Endodermal cell (in vitro differentiated cells): ENCODE measurements around the gene THSD7A. TPM values are rescaled to one million over a fixed set of nuclear protein-coding genes. Genes with fewer than 3 reads are reported as not detected.
A peak's percentile ranks its signal among the peaks of the same experiment; 100 is the strongest.

Source experiments
- DNase-seq: peaks from one replicate; pipeline ENCODE4 v3.0.0-alpha.2; 2017
- H3K27ac ChIP-seq: 2 replicates; pipeline ENCODE4 v1.5.1; 2013; ENCODE audit warnings: mild to moderate bottlenecking, low read depth, low read length, moderate library complexity
- H3K27me3 ChIP-seq: 2 replicates; pipeline ENCODE4 v1.6.1; 2013; ENCODE audit warnings: mild to moderate bottlenecking, low read length, moderate library complexity; ENCODE audit not compliant: insufficient read depth, control insufficient read depth, poor library complexity, severe bottlenecking
- H3K36me3 ChIP-seq: 2 replicates; pipeline ENCODE4 v1.7.0; 2013; ENCODE audit warnings: mild to moderate bottlenecking, low read length, moderate library complexity; ENCODE audit not compliant: control insufficient read depth, insufficient read depth
- H3K4me1 ChIP-seq: one replicate; pipeline ENCODE4 v1.7.0; 2013; ENCODE audit warnings: low read length; ENCODE audit not compliant: control insufficient read depth, insufficient read depth
- H3K4me3 ChIP-seq: 2 replicates; pipeline ENCODE4 v1.5.1; 2013; ENCODE audit warnings: mild to moderate bottlenecking, low read length, moderate library complexity
- H3K9ac ChIP-seq: 2 replicates; pipeline ENCODE4 v1.6.1; 2013; ENCODE audit warnings: mild to moderate bottlenecking, low read length, moderate library complexity; ENCODE audit not compliant: poor library complexity, severe bottlenecking; ENCODE audit errors: extremely low read depth
- H3K9me3 ChIP-seq: 2 replicates; pipeline ENCODE4 v1.6.1; 2013; ENCODE audit warnings: mild to moderate bottlenecking, low read length, moderate library complexity; ENCODE audit not compliant: control insufficient read depth
- H3K27ac Mint-ChIP-seq: 2 replicates; pipeline ENCODE4 v1.8.0; 2020; ENCODE audit warnings: mixed read lengths
- H3K27me3 Mint-ChIP-seq: 2 replicates; pipeline ENCODE4 v1.8.0; 2021; ENCODE audit warnings: mild to moderate bottlenecking, mixed read lengths; ENCODE audit not compliant: insufficient read depth
- H3K36me3 Mint-ChIP-seq: 2 replicates; pipeline ENCODE4 v1.8.0; 2020; ENCODE audit warnings: low read depth, mixed read lengths
- H3K4me1 Mint-ChIP-seq: 2 replicates; pipeline ENCODE4 v1.8.0; 2020; ENCODE audit warnings: mixed read lengths
- H3K4me3 Mint-ChIP-seq: 2 replicates; pipeline ENCODE4 v1.8.0; 2020; ENCODE audit warnings: mild to moderate bottlenecking, moderate library complexity, mixed read lengths
- H3K9me3 Mint-ChIP-seq: 2 replicates; pipeline ENCODE4 v1.8.0; 2020; ENCODE audit warnings: mild to moderate bottlenecking, mixed read lengths
- CTCF ChIP-seq: fragments of 200-600 bp; sonication (generic); conservative IDR thresholded peaks from 2 replicates; pipeline ENCODE4 v1.5.0; 2021; ENCODE audit warnings: antibody characterized with exemption, mild to moderate bottlenecking
- WGBS, 2 experiments: methylation state at CpG; one replicate each; pipeline versions ENCODE4 v1.1.5 to v1.1.7; 2013; ENCODE audit warnings: missing lambda C conversion rate in 2 of 2, mixed read lengths in 1 of 2; ENCODE audit not compliant: insufficient coverage in 1 of 2, insufficient read length in 1 of 2; 5-methylcytosine and 5-hydroxymethylcytosine counted together
- total RNA-seq, 2 donors: library from RNA; stranded (reverse); fragmentation: NEBNext Ultra II Directional in 1 of 2; extraction: Animal tissue kit (Norgen Biotek cat#: 25700) in 1 of 2; gene quantifications; 2 replicates in 1 of 2; 3 replicates in 1 of 2; pipeline ENCODE4 v1.2.1, GENCODE V29; 2021

Gene THSD7A
- total RNA-seq, 2 donors from 2014 or later: 0.73 to 1.3 TPM

DNA sequence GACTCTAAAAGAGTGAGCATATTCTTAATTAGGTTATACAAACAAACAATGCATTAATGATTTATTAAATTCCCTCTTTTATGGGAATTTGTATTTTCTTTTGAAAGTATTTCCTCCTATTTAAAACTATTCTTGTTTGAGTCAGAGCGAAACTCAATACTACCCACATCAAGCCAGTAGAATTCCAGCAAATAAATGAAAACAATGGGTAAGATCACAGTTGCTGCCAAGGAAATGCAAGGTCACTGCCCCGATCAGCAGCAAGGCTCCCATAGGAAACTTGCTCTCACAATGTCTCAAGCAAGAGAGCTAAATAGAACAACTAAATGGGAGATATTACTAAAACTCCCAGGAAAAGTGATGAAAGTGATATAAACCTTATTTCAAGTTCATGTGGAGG is 206.3 kb downstream of the THSD7A start:
- no peaks in the 10 kb centered on the region for H3K4me1 ChIP-seq
- Mint-ChIP-seq H3K27ac (no peak overlapping the region), H3K4me1 (peaks cover 6% of the 10 kb centered on the region), H3K36me3 (no peaks in the 10 kb centered on the region), H3K27me3 (no peaks in the 10 kb centered on the region), H3K4me3 (no peak overlapping the region), H3K9me3 (no peaks in the 10 kb centered on the region)
- H3K36me3 ChIP-seq: no peaks in the 10 kb centered on the region
- H3K9me3 ChIP-seq: no peaks in the 10 kb centered on the region
- WGBS, 2 experiments: 75 to 79% methylated on average over 2 of the region's 2 CpGs
- DNase-seq: peak; percentile 50
- no peaks in the 10 kb centered on the region for H3K27me3 ChIP-seq
- H3K4me3 ChIP-seq: no peak overlapping the region
- H3K27ac ChIP-seq: no peak overlapping the region
- H3K9ac ChIP-seq: no peak overlapping the region
- no peak for TF ChIP-seq CTCF

DNA sequence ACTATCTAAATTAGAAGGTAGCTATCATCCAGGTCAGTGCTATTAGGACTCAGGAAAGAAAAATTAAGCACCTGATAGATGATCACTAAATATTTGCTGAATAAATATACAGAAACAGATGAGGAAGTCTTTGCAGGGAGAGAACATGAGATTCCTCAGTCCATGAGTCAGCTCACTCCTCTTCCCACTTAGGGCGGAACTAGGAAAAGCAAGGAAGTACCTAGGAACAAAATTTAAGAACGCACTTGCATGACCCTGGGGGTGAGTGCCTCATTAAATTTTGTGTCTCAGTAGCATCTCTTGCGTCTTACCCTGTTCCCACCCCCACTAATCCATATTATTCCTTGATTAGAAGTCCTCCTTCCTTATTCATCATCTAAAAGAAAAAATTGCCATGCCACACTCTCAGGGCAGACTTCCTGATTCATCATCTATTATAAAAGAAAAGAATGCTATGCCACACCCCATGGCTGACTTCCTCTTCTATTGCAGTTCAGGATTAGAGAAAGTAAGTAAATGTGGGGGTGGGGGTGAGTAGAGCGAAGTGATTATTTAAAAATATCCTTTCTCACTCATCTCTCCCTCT is 208.8 kb downstream of the THSD7A start:
- no peaks in the 10 kb centered on the region for H3K9me3 ChIP-seq
- no peak for DNase-seq
- 89 to 92% methylated on average over 3 of the region's 4 CpGs for WGBS, 2 experiments
- no peaks in the 10 kb centered on the region for H3K4me1 ChIP-seq
- H3K27ac ChIP-seq: no peak overlapping the region
- H3K27me3 ChIP-seq: no peaks in the 10 kb centered on the region
- Mint-ChIP-seq H3K27ac (no peak overlapping the region), H3K27me3 (no peaks in the 10 kb centered on the region), H3K4me1 (peaks cover 6% of the 10 kb centered on the region), H3K9me3 (no peaks in the 10 kb centered on the region), H3K36me3 (no peaks in the 10 kb centered on the region), H3K4me3 (no peak overlapping the region)
- H3K9ac ChIP-seq: no peak overlapping the region
- H3K36me3 ChIP-seq: no peaks in the 10 kb centered on the region
- TF ChIP-seq CTCF: no peak
- H3K4me3 ChIP-seq: no peak overlapping the region

DNA sequence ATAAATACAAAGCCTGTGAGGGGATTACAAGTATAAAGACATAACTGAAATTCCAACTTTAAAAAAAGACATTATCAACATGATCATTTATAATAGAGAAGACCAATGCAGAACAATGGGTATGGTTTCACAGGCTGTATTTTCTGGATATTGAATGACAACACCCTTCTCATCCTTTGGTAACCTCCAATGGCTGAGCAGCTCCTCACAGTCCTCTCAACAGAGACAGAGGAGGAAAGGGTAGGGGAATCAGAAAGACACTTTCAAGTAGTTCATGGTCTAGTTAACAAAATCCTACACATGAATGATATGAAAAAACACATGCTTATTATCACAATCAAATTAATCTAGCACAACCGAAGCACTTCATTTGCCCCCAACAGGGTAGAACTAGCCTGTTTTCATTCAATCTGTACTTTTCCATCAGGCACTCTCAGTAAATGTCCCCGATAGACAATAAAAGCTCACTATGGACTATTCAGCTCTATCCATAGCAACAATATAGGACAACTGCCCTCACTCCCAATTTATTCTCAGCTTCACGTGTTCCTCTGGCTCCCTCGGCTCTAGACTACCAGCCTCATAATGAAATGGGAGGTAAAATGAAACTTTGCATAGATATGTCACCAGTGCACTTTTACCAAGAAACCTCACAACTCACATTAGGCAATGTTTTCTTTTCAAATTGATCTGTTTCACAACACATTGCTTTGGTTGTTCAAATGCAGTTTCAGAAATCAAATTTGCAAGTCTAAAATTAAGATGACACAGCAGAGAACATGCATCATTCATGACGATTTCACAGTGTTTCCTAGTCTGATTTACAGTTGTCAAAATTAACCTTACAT is 211.4 kb downstream of the THSD7A start:
- no peaks in the 10 kb centered on the region for H3K27me3 Mint-ChIP-seq
- Histone ChIP-seq H3K27me3 (no peaks in the 10 kb centered on the region), H3K27ac (no peak overlapping the region)

More for the DNA sequence above, 211.4 kb downstream of the THSD7A start:
- H3K4me3 Mint-ChIP-seq: no peak overlapping the region
- no peaks in the 10 kb centered on the region for H3K9me3 ChIP-seq
- H3K4me1 ChIP-seq: no peaks in the 10 kb centered on the region
- no peak overlapping the region for H3K4me3 ChIP-seq
- H3K36me3 Mint-ChIP-seq: no peaks in the 10 kb centered on the region
- no peak for TF ChIP-seq CTCF
- H3K27ac Mint-ChIP-seq: no peak overlapping the region
- H3K9ac ChIP-seq: no peak overlapping the region
- no peaks in the 10 kb centered on the region for H3K9me3 Mint-ChIP-seq
- H3K4me1 Mint-ChIP-seq: peaks cover 3% of the 10 kb centered on the region
- WGBS, 2 experiments: 88 to 92% methylated on average over 3 to 5 of the region's 5 CpGs
- no peaks in the 10 kb centered on the region for H3K36me3 ChIP-seq
- no peak for DNase-seq
